ENCODE data around the gene HIGD1B.

The HIGD1B gene

DNA sequence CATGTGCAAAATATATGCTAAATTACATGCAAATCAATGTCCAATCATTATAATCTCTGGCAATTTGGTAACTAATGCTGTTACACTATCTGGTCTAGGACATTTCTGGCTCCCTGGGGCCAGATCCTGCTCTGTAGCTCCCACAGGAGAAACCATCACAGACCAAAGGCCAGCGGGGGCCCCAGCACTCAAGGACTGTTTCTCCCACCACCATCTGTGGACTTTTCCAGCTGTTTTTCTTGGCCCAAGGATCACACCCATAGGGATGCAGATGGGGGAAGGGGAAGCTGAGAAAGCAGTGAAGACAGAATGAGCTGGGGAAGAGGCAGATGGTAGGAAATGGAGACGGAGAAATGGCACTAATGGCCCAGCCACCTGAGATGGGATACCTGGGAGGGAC, at the start of gene HIGD1B:
Gene HIGD1B, plus strand, starts transcription at position 298 of the 400 bp plus-strand sequence. CDS start 270 bp downstream, outside the sequence.
- no peak for TF ChIP-seq CTCF (IDR thresholded peaks at IDR 0.05)

- no peak for TF ChIP-seq CTCF (IDR thresholded peaks at IDR 0.05)
These were observed 49.3 kb upstream of the HIGD1B start for GRCh38 chr17:44798356-44798755.

DNA sequence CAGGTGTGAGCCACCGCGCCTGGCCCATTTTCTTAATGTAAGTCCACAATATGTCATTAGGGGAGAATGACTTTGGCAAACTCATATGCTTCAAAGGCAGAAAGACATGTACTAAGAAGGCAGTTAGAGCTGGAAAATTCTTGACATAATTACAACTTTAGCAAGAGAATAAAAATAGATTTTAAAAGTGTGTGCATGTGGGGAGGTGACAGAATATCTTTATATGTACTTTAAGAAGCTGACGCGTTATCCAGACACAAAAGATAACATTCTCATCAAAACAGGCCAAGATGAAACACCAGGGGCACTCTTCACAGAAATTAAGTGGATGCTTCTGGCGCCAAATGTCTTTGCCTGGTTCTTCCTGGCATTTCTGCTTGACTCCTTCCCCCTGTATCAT, 45.8 kb upstream of the HIGD1B start:
- TF ChIP-seq CTCF (IDR thresholded peaks at IDR 0.05) = no peak

DNA sequence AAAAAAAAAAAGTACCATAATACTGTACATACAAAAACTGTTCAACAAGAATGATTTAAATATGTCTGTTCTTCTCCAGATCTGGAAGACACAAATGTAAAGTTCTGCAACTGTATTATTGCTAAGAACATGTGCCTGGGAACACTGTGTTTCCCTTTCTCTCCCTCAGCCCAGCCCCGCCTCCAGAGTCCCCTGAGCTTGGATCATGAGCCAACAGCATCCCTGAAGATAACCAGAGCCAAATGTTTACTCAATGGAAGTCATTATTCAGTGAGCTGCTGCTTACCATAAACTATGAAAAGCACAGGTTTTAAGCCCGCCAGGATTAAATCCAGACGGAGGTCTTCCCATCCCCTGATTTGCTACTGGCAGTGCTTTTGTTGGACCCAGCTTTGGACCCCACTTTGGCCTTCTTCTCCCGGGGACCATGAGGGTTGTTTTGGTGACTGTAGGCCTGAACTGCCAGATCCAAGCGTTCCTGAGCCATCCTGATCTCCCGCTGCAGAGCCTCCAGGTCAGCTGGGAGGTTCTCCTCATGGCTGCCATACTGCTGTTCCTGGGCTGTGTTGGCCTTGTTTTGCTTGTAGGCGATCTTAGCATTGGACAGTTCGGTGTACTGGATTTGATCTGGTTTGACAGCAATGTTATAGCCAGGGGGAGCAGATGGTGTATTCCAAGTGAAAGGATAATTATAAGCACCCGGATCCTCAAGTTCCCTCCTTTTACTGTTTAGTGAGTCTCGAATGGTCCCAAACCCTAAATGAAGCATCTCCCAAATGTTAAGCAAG, 43.2 kb upstream of the HIGD1B start:
- TF ChIP-seq CTCF (IDR thresholded peaks at IDR 0.05) = no peak

DNA sequence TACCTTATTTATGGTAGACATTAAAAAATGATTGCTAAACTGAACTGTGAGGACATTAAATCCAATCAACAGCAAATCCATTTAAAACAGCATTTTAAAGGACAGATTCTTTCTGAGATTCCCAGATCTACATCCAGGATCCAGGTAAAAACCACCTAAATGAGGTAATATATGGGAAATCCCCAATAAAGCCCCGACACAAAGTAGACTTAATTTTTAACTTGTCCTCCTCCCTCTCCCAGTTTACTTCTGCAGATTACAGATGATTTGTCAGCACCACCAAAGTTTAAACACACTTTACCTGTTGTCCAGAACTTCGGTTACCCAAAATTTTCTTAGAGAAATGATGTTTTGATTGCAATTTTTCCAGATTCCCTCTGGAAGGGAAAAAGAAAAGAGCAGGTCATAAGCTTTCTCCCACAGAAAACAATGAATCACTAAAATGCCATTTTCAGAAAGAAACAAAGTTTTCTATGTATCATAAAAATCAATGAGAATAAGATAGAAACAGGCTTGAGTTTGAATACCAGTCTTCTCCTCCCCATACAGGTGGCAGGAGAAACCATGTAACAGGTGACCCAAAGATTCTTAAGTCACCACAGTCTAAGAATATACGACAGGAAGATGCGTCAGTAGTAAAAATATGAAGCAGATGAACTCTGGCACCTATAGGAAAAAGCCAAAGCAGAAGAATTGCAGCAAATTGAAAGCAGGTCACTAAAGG, 40.4 kb upstream of the HIGD1B start:
- TF ChIP-seq CTCF (IDR thresholded peaks at IDR 0.05) = no peak

DNA sequence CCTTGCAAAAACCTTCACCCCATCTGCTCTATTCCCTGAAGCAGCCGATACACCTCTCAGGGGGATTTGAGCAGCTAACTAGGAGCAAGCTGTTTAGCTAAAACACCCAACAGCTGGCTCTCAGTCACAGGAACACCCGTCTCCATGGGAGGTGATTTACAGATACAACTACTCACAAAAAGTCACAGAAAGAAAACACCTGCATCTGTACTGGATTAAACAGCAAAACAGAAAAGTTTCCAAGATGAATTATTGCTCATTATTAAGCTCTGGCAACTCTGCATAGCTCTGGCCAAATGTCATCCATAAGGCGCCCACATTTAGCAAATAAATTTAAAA, 39.9 kb upstream of the HIGD1B start:
- no peak for TF ChIP-seq CTCF (IDR thresholded peaks at IDR 0.05)

DNA sequence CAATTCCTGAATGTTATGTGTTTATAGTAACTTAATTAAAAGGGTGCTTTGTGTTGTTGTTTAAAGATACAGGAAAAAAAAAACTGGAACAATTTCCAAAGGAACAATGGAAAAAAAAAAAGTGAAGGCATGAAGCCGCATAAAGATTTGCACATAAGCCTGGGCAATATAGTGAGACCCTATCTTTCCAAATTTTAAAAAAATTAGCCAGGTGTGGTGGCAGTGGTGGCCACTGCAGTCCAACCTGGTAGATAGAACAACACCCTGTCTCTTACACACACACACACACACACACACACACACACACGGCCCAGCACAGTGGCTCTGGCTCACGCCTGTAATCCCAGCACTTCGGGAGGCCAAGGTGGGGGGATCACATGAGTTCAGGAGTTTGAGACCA, 39.5 kb upstream of the HIGD1B start:
- TF ChIP-seq CTCF (IDR thresholded peaks at IDR 0.05) = no peak
